A549 (cell line): Measurements from ENCODE around the gene PGBD5. TPM values are rescaled to one million over a fixed set of nuclear protein-coding genes. Genes with fewer than 3 reads are reported as not detected.

Experiments
- ATAC-seq, 2 experiments: fragments of 200-7000 bp in 1 of 2; fragments of >200 bp in 1 of 2; cut with Nextera tagmentation in 1 of 2; cut with Tn5 transposase in 1 of 2; 3 replicates each; pipeline versions ENCODE4 v1.8.0 to v1.9.1; 2018 to 2020; ENCODE audit warnings: mild to moderate bottlenecking in 1 of 2, moderate library complexity in 1 of 2
- CTCF ChIA-PET: fragments of 300-600 bp; sonication (Branson Sonifier 250); formaldehyde crosslinking; extraction: SDS; loops from one replicate; lab custom pipeline; 2021; ENCODE audit warnings: antibody characterized with exemption, inconsistent platforms; lab: Yijun Ruan, JAX
- POLR2A ChIA-PET: fragments of 350-600 bp; formaldehyde crosslinking; extraction: SDS; loops from one replicate; lab custom pipeline; 2021; ENCODE audit warnings: antibody characterized with exemption, inconsistent platforms; lab: Yijun Ruan, JAX
- DNase-seq, 2 experiments: peaks; one replicate each; pipeline versions ENCODE4 v3.0.0 to v3.0.0-alpha.2; 2011 to 2016; ENCODE audit warnings: low read depth in 1 of 2, low spot score in 1 of 2
- FAIRE-seq: peaks from 2 replicates; lab custom pipeline; 2011; peaks lifted over from hg19 to GRCh38; lab: Jason Lieb, UNC
- H3K27ac ChIP-seq, 2 experiments: fragments of >200 bp; sonication (Bioruptor Twin); formaldehyde crosslinking; 3 replicates each; pipeline ENCODE4 v1.5.1; 2016 to 2017
- H3K4me1 ChIP-seq: fragments of >200 bp; sonication (Bioruptor Twin); formaldehyde crosslinking; 3 replicates; pipeline ENCODE4 v1.6.1; 2016
- H3K4me2 ChIP-seq: fragments of >200 bp; sonication (Bioruptor Twin); formaldehyde crosslinking; 3 replicates; pipeline ENCODE4 v1.6.1; 2016
- H3K4me3 ChIP-seq: fragments of >200 bp; sonication (Bioruptor Twin); formaldehyde crosslinking; 3 replicates; pipeline ENCODE4 v1.5.1; 2016
- H3K9me3 ChIP-seq: fragments of >200 bp; sonication (Bioruptor Twin); formaldehyde crosslinking; 3 replicates; pipeline ENCODE4 v1.6.1; 2016
- CEBPB ChIP-seq, 2 experiments: fragments of >200 bp in 1 of 2; sonication (Bioruptor Twin) in 1 of 2; formaldehyde crosslinking in 1 of 2; IDR thresholded peaks; 2 replicates each; pipeline ENCODE4 v1.6.1; 2012 to 2016
- CHD2 ChIP-seq: fragments of 150-350 bp; IDR thresholded peaks from 2 replicates; pipeline ENCODE4 v1.6.1; 2014; ENCODE audit warnings: low read length; ENCODE audit not compliant: partially characterized antibody
- EP300 ChIP-seq, 2 experiments: fragments of >200 bp; sonication (Bioruptor Twin); formaldehyde crosslinking; IDR thresholded peaks; 2 replicates in 1 of 2; 3 replicates in 1 of 2; pipeline ENCODE4 v1.6.1; 2016 to 2017
- RARB ChIP-seq: fragments of 250-450 bp; sonication (Bioruptor Pico); IDR thresholded peaks from 2 replicates; pipeline ENCODE4 v1.8.0; 2021; ENCODE audit warnings: mild to moderate bottlenecking, moderate library complexity
- RNF2 ChIP-seq: fragments of 200-600 bp; sonication (generic); IDR thresholded peaks from 2 replicates; pipeline ENCODE4 v1.6.1; 2016; ENCODE audit warnings: low read depth, mild to moderate bottlenecking, antibody characterized with exemption, moderate library complexity, borderline replicate concordance
- WGBS: methylation state at CpG from one replicate; pipeline ENCODE4 v1.1.6; 2017; ENCODE audit errors: missing lambda C conversion rate; 5-methylcytosine and 5-hydroxymethylcytosine counted together
- polyA plus RNA-seq, 4 experiments: library from polyadenylated mRNA; depleted of rRNA in 3 of 4; stranded (reverse); fragments of >200 nt; fragmentation: RNase III in 1 of 4; extraction: RNeasy Plus Mini Kit Qiagen cat#74134 plus additional on column Dnase treatment in 1 of 4; gene quantifications; 2 replicates in 3 of 4; 3 replicates in 1 of 4; pipeline ENCODE4 v1.2.3, GENCODE V29; 2011 to 2017
- TF ChIP-seq, protein P1 (sequence below): fragments of >200 bp; sonication (Bioruptor Twin); formaldehyde crosslinking; IDR thresholded peaks from 3 replicates; pipeline ENCODE4 v1.5.1; 2016

PGBD5 gene
- polyA plus RNA-seq, 2 of the 4 experiments (the other 2 are of a cell fraction) = 0.04 to 0.66 TPM

GRCh38 chr1:230266456-230266855 lies 159.7 kb downstream of the PGBD5 start:
- CTCF ChIA-PET = interaction anchor here (0.5 to 2.7 kb wide), 7 partner anchors 16 to 709 kb away, joined by 3 to 7 read pairs (median 3); no protein-coding TSS in a partner anchor
- POLR2A ChIA-PET = no interaction called here

DNA sequence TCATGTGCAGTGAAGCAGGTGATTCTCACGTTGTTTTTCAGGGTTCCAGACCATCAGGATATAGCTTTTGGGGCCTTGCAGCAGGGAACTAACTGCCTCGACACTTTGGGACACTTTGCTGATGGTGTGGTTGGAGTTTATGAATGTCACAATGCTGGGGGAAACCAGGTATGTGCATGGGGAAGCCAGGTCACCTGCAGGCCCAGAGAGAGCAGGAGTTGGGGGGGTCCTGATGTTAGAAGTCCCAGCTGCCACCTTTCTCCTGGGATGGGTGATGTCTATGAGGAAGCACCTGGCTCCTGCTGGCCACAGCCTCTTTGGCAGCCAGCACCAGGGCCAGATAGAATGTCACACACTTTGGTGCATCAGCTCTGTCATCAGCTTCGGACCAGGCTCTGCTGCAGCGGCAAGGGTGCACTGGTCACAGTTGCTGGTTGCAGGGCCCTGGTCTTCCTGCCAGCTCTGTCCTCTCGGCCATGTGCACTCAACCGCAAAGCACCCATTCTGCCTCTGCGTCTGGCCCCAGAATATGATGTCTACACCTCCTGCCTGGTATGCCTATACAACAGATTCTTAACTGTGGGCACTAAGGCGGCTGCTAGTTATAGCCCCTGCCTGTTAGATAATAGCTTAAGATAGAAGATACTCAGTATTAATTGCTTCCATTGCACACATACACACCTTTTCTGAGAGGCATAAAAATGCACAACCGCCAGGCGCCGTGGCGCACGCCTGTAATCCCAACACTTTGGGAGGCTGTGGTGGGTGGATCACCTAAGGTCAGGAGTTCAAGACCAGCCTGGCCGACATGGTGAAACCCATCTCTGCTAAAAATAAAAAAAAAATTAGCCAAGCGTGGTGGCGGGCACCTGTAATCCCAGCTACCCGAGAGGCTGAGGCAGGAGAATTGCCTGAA lies 160.7 kb downstream of the PGBD5 start:
- H3K4me1 ChIP-seq = peaks cover 4% of the 10 kb centered on the region; the same call in 1 of the 3 replicates
- H3K9me3 ChIP-seq = no peaks in the 10 kb centered on the region
- CTCF ChIA-PET = interaction anchor here (0.9 to 2.7 kb wide), 6 partner anchors 15 to 604 kb away, joined by 3 to 7 read pairs (median 4); no protein-coding TSS in a partner anchor
- no peak overlapping the region for H3K4me2 ChIP-seq
- H3K4me3 ChIP-seq = no peak overlapping the region
- no peak for FAIRE-seq
- ATAC-seq = no peak
- no peak for DNase-seq
- POLR2A ChIA-PET = no interaction called here
- no peak for TF ChIP-seq RARB
- TF ChIP-seq CEBPB (IDR thresholded peaks at IDR 0.05) = no peak
- no peak for TF ChIP-seq RNF2
- TF ChIP-seq CHD2 = no peak
- no peak for TF ChIP-seq EP300 (IDR thresholded peaks at IDR 0.05)
- WGBS = 91% methylated on average over 17 of the region's 17 CpGs
- H3K27ac ChIP-seq = no peak overlapping the region

More at GRCh38 chr1:230266456-230266855, 159.7 kb downstream of the PGBD5 start:
- no peak overlapping the region for H3K27ac ChIP-seq
- H3K4me1 ChIP-seq = peaks cover 4% of the 10 kb centered on the region; the same call in 1 of the 3 replicates
- ATAC-seq = no peak
- no peak overlapping the region for H3K4me2 ChIP-seq
- FAIRE-seq = no peak
- WGBS = 28% methylated on average over 2 of the region's 2 CpGs
- TF ChIP-seq, protein P1, sequence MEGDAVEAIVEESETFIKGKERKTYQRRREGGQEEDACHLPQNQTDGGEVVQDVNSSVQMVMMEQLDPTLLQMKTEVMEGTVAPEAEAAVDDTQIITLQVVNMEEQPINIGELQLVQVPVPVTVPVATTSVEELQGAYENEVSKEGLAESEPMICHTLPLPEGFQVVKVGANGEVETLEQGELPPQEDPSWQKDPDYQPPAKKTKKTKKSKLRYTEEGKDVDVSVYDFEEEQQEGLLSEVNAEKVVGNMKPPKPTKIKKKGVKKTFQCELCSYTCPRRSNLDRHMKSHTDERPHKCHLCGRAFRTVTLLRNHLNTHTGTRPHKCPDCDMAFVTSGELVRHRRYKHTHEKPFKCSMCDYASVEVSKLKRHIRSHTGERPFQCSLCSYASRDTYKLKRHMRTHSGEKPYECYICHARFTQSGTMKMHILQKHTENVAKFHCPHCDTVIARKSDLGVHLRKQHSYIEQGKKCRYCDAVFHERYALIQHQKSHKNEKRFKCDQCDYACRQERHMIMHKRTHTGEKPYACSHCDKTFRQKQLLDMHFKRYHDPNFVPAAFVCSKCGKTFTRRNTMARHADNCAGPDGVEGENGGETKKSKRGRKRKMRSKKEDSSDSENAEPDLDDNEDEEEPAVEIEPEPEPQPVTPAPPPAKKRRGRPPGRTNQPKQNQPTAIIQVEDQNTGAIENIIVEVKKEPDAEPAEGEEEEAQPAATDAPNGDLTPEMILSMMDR = no peak
- TF ChIP-seq, all 56 proteins: peak for 0
- no peaks in the 10 kb centered on the region for H3K9me3 ChIP-seq
- no peak overlapping the region for H3K4me3 ChIP-seq
- DNase-seq = no peak

Other genes starting within 250 kb of the PGBD5 start
- gene COG2, start 216.1 kb upstream of the PGBD5 start, polyA plus RNA-seq (2011; rRNA removed) = 32.3 and 34.2 TPM in 2 replicates
- gene COG2, start 216.1 kb upstream of the PGBD5 start, polyA plus RNA-seq (2017; fragmentation: RNase III; extraction: RNeasy Plus Mini Kit Qiagen cat#74134 plus additional on column Dnase treatment) = 21.9 to 23.4 TPM (median 23.0 TPM) in 3 replicates